Mucosa of descending colon (tissue), 3 donors: ENCODE measurements around the gene PIK3R3. TPM values are rescaled to one million over a fixed set of nuclear protein-coding genes. Genes with fewer than 3 reads are reported as not detected.

Experiments used
- ATAC-seq: fragments of 200-7000 bp; cut with Tn5 transposase; one replicate; pipeline ENCODE4 v1.9.1; 2020; ENCODE audit warnings: mild to moderate bottlenecking, moderate library complexity
- DNase-seq, 3 donors: peaks; one replicate each; pipeline ENCODE4 v3.0.0-alpha.2; 2020
- H3K36me3 ChIP-seq: fragments of 200-600 bp; one replicate; pipeline ENCODE4 v1.8.0; 2021; ENCODE audit warnings: low read depth, mild to moderate bottlenecking
- H3K4me1 ChIP-seq: fragments of 200-600 bp; one replicate; pipeline ENCODE4 v1.8.0; 2021; ENCODE audit warnings: low read depth, mild to moderate bottlenecking
- H3K4me3 ChIP-seq: fragments of 200-600 bp; one replicate; pipeline ENCODE4 v1.8.0; 2021; ENCODE audit warnings: mild to moderate bottlenecking
- H3K9me3 ChIP-seq: fragments of 200-600 bp; one replicate; pipeline ENCODE4 v1.8.0; 2021; ENCODE audit warnings: mild to moderate bottlenecking
- CTCF ChIP-seq: fragments of 200-600 bp; IDR thresholded peaks from one replicate; pipeline ENCODE4 v1.8.0; 2022; ENCODE audit warnings: antibody characterized with exemption, mild to moderate bottlenecking
- intact Hi-C, 2 donors: fragments of 100-400 bp; cut with DNase I in 1 of 2; cut with micrococcal nuclease in 1 of 2; formaldehyde crosslinking; loops; one replicate each; pipeline versions ENCODE4 v1.11.0 to v1.11.1; 2022; cut with DNase I, micrococcal nuclease
- total RNA-seq, 3 donors: library from RNA; stranded (reverse); fragmentation: NEBNext Ultra II Directional in 2 of 3; extraction: Animal tissue kit (Norgen Biotek cat#: 25700) in 2 of 3; gene quantifications; one replicate each; pipeline versions ENCODE4 v1.2.1 to v1.2.4, GENCODE V29; 2021 to 2023
- donor health status: DM: no; HTN: no; CAD: no; lungs with moderate emphysema.
- donor health status: DM: no; HTN: no; CAD: no.
- donor health status: DM: no; HTN: yes; CAD: no.

Gene PIK3R3
- total RNA-seq, 3 donors from 2014 or later = 5.9 to 15.6 (median 10.6) TPM

- no peak overlapping the region for H3K4me3 ChIP-seq
- intact Hi-C loops = no loop called here
- H3K9me3 ChIP-seq = no peaks in the 10 kb centered on the region
- H3K4me1 ChIP-seq = no peaks in the 10 kb centered on the region
- ATAC-seq = no peak
- TF ChIP-seq CTCF = no peak
- no peaks in the 10 kb centered on the region for H3K36me3 ChIP-seq
- DNase-seq = no peak
Measured at GRCh38 chr1:46114925-46115603, 17.4 kb downstream of the PIK3R3 start.

- no peak for TF ChIP-seq CTCF
- intact Hi-C loops = no loop called here
- ATAC-seq = no peak
- DNase-seq = no peak
- H3K4me3 ChIP-seq = no peak overlapping the region
- no peaks in the 10 kb centered on the region for H3K9me3 ChIP-seq
- H3K4me1 ChIP-seq = no peaks in the 10 kb centered on the region
- no peaks in the 10 kb centered on the region for H3K36me3 ChIP-seq
Measured at GRCh38 chr1:46113948-46114347, 18.5 kb downstream of the PIK3R3 start.

GRCh38 chr1:46112108-46112507, 20.3 kb downstream of the PIK3R3 start:
- no peaks in the 10 kb centered on the region for H3K4me1 ChIP-seq
- no peak for TF ChIP-seq CTCF
- intact Hi-C loops = no loop called here
- no peaks in the 10 kb centered on the region for H3K36me3 ChIP-seq
- no peak for DNase-seq
- ATAC-seq = no peak
- H3K4me3 ChIP-seq = no peak overlapping the region
- H3K9me3 ChIP-seq = no peaks in the 10 kb centered on the region

GRCh38 chr1:46110521-46110920, 21.9 kb downstream of the PIK3R3 start:
- H3K9me3 ChIP-seq = no peaks in the 10 kb centered on the region
- no peak for DNase-seq
- TF ChIP-seq CTCF = no peak
- H3K4me1 ChIP-seq = no peaks in the 10 kb centered on the region
- H3K36me3 ChIP-seq = no peaks in the 10 kb centered on the region
- no peak for ATAC-seq
- H3K4me3 ChIP-seq = no peak overlapping the region
- intact Hi-C loops = no loop called here

- ATAC-seq (no peak), DNase-seq (no peak)
- Histone ChIP-seq H3K9me3 (no peaks in the 10 kb centered on the region), H3K4me1 (no peaks in the 10 kb centered on the region), H3K4me3 (no peak overlapping the region), H3K36me3 (no peaks in the 10 kb centered on the region)
- intact Hi-C loops = no loop called here
- no peak for TF ChIP-seq CTCF
Measured at GRCh38 chr1:46102769-46103476, 29.5 kb downstream of the PIK3R3 start.
